ENCODE data around the gene PLCB2.

DNA sequence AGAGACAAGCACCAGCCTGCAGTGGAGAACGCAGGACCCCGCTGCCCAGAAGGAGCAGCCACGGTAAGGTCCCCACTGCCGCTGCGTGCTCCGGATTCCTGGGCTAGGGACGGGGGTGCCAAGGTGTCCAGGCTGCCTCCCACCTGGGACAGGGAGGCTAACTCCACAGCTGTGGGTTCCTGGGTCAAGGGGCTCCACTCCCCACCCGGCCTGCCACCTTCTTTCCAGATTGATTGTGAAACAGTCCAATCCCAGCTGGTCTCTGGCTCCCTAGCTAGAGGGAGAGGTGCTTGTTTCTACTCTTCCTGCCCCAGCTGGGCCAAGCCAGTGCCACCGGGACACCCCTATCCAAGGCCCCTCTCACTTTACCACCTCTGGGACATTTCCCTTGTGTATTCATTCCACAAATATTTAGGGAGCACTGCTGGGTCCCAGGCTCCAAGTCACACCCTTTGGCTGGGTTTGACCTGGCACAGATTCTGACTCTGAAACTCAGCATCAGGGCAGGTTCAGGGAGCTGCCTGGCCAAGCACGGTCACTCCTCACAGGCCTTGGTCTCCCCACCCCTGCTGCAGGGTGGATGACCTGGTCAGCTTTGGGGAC lies 67.0 kb downstream of the PLCB2 start:
- no peak for TF ChIP-seq YY1 (IDR thresholded peaks at IDR 0.05; ENCODE audit: insufficient read depth, insufficient read length)
- no peak for TF ChIP-seq SUZ12 (IDR thresholded peaks at IDR 0.05; ENCODE audit: extremely low read depth, insufficient read depth, insufficient read length)
